HG02981 (cell line): ENCODE measurements around the gene CRISPLD2.
A peak's percentile ranks its signal among the peaks of the same experiment; 100 is the strongest.

ENCODE experiments used
- ATAC-seq: cut with Tn5 transposase; IDR thresholded peaks from one replicate; pipeline ENCODE4 v1.9.1; 2021; ENCODE audit warnings: mild to moderate bottlenecking, moderate library complexity; ENCODE audit not compliant: unreplicated experiment

Gene CRISPLD2, protein sequence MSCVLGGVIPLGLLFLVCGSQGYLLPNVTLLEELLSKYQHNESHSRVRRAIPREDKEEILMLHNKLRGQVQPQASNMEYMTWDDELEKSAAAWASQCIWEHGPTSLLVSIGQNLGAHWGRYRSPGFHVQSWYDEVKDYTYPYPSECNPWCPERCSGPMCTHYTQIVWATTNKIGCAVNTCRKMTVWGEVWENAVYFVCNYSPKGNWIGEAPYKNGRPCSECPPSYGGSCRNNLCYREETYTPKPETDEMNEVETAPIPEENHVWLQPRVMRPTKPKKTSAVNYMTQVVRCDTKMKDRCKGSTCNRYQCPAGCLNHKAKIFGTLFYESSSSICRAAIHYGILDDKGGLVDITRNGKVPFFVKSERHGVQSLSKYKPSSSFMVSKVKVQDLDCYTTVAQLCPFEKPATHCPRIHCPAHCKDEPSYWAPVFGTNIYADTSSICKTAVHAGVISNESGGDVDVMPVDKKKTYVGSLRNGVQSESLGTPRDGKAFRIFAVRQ

DNA sequence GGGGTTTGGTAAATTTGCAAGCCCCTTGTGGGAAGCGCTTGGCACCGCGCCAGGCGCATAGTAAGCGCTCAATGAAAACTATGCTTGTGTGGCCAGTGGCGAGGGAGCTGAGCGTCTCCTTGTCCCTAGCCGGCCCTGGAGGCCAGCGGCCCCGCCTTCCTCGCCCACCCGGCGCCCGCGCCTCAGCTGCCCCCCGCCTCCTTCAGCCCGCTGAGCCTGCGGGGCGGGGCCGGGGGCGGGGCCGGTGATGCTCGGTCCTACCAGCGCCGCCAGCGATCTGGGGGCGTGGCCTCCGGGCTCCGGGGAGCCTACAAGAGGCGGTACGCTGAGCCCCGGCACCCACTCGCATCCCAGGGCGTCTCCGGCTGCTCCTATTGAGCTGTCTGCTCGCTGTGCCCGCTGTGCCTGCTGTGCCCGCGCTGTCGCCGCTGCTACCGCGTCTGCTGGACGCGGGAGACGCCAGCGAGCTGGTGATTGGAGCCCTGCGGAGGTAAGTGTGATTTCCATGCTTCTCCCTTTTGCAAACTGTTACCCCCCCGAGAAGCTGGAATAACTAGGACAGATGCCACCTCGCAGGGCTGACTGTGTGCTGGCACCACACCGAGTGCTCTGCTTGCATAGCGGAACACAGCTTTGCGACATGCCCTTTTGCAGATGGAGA, at the start of gene CRISPLD2:
CRISPLD2 (plus strand) TSS at position 342 of the 661 bp plus-strand sequence. CDS start 18,511 bp downstream, outside the sequence.
- peak; percentile 57 for ATAC-seq

GRCh38 chr16:84773312-84773711, 46.5 kb upstream of the CRISPLD2 start:
- no peak for ATAC-seq

GRCh38 chr16:84774810-84775209, 45.0 kb upstream of the CRISPLD2 start:
- ATAC-seq = no peak

DNA sequence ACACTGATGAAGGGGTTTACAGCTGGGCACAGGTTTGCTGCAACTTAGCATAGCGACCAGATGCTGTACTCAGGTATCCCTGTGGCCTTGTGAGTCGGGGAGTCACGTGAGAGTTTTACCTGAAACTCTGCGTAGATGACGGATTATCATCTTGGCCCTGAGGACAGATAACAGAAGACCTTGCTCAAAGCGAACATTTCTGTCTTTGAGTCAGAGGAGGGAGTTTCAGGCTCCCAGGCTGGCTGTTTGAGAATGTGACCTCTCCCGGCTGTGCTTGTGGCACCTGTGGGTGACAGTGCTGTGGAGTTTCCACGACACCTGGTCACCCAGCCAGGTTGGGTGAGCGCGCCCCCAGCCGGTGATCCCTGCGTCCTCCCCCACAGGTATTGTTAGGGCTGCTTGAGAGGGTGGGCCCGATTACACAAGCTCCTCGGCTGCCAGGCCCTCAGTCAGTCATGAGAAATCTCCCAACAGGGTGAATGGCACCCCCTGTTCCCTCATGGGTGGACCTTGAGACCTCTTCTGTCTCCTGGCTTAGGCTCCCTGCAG, 44.4 kb upstream of the CRISPLD2 start:
- no peak for ATAC-seq

DNA sequence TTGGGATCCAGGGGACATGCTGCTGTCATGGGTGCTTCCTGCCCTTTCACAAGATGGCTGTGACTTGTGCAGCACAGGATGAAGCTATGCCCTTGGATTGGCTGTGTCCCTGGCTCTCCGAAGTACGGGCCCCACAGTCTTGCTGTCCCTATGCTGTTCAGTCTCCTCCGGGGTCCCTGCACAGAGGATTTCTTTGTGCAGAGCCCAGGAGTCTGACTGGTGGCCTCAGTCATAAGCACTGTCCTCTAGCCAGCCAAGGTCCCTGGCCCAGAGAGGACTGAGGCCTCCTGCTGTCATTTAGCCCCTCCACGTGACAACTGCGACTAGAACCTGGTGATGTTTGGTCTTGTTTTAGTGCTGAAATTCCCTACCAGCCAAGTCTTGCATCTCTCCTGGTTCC, 42.4 kb upstream of the CRISPLD2 start:
- ATAC-seq = no peak

GRCh38 chr16:84778720-84779119, 41.1 kb upstream of the CRISPLD2 start:
- no peak for ATAC-seq

GRCh38 chr16:84780063-84780462, 39.7 kb upstream of the CRISPLD2 start:
- ATAC-seq = no peak

- ATAC-seq = no peak
Observed at GRCh38 chr16:84780544-84781376, 39.0 kb upstream of the CRISPLD2 start.

DNA sequence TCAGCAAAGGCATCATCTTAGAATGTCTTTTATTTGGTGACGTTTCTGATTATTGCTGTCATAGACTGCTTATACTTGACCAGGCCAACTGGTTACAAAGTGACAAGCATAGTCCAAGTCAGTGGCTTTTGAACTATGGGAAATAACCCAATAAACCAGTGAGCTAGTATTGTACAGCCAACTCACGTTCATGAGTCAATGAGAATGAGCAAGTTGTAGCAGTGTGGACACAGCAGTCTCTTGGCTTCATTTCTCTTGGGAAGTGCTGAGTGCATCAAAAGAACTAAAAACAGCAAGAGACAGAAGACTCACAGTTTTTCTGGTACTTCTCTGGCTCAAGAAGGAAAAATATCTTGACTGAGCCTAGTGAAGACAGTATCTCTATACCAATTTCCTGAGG, 36.9 kb upstream of the CRISPLD2 start:
- ATAC-seq = no peak

DNA sequence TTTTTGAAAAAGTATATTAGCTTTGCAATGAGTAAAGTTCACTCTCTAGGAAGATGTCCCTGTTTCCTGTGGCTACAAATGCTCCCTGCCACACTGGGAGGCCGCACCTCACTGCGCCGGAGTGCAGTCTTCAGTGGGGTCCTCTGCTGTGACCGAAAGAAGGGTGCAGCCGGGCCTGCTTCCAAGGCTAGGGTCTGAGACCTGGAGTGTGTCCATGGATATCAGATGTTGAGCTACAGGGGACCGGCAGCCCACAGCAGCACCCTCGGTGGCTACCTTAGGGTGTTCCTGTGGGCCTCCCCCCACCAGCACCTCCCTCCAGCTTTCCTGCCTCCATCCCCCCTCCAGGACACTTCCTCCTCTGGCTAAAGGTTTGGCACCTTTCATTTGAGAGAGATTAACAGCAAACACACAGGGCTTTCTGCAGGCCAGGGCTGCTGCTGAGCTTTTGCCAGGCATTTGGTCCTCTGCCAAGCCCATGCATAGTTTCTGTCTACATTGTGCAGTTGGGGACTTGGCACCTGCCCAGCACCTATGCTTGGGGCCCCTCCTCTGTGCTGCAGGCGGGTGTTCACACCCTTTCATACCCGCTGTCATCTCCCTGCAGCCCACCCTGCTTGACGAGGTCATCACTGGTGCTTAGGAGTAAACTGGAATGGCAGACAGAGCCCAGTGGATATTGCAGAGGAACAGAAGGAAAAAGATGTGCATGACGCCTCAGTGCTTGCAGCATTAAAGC, 33.8 kb upstream of the CRISPLD2 start:
- ATAC-seq = no peak

DNA sequence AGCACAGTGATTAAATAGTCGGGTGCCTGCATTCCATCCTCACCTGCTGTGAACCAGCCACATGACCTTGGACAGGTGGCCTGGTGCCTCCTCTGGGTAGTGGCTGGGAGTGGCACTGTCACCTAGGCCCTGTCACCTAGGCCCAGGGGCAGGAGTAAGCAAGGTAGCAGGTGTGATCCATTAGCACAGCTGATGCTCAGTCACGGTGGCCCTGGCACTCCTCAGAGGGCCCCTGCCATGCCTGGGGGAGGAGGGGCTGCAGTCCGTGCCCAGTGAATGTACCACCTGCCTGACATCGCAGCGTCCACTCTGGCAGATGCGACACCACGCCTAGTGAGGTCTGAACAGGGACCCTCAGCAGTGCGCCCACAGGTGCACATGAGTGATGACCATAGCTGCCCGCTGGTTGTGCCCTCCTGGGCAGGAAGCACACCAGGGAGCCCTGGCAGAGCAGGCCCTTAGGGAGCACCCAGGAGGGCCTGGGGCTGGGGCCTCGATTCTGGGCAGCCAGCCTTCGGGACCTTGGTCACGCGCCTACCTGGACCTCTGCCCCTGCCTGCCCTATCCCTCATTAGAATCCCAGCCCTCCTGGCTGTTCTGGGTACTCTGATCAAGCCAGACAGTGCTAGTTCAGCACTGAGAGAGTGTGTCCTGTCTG, 33.1 kb upstream of the CRISPLD2 start:
- ATAC-seq = no peak

DNA sequence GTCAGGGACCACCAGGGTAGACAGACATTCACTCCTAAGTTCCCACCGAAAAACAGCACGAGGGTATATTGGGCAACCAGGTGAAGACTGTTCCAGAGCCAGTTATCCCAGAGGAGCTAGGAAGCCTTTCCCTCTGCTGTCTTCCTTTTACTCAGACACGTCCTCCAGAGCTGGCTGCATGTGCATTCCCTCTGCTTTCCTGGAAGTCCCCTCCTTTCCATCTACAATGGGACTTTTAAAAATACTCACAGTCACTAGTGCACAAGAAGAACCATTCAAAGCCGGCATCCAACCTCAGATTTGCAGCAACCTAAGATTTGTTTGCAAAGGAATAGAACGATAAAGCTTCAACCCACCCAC, 32.5 kb upstream of the CRISPLD2 start:
- no peak for ATAC-seq

GRCh38 chr16:84788920-84789391, 30.8 kb upstream of the CRISPLD2 start:
- ATAC-seq = no peak

DNA sequence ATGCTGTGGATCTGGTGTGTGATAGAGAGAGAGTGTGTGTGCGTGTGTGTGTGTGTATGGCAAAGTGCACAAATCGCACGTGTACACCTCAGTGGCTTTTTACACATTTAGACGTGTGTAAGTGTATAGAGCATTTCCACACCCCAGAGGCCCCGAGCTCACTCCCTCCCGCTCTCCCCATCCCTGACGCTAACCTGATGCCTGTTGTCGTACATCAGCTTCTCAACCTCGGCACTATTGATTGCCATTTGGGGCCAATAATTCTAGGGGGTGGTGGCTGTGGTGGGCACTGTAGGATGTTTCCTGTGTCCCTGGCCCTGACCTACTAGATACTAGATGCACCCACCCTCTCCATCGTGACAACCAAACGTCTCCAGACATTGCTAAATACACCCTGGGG, 30.4 kb upstream of the CRISPLD2 start:
- ATAC-seq = no peak

- ATAC-seq = no peak
Observed at GRCh38 chr16:84790301-84790700, 29.5 kb upstream of the CRISPLD2 start.

DNA sequence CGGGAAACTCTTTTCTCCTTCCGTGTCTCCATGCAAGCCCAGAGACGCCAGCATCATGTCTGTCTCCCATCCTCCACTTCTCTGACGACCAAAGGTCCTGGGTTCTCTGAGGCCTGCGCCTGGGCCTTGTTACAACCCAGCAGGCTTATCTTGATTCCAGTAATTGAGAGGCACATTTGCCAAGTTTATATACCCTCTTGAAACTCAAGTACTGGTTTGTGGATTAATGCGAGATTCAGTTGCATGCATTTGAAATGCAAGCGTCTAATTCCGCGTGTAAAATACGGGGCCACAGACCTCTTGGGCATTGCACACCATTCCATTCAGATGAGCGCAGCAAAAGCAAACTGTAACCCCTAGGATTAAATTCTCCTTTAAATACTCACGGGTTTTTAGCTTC, 28.7 kb upstream of the CRISPLD2 start:
- ATAC-seq = no peak

GRCh38 chr16:84791501-84791900, 28.3 kb upstream of the CRISPLD2 start:
- no peak for ATAC-seq

DNA sequence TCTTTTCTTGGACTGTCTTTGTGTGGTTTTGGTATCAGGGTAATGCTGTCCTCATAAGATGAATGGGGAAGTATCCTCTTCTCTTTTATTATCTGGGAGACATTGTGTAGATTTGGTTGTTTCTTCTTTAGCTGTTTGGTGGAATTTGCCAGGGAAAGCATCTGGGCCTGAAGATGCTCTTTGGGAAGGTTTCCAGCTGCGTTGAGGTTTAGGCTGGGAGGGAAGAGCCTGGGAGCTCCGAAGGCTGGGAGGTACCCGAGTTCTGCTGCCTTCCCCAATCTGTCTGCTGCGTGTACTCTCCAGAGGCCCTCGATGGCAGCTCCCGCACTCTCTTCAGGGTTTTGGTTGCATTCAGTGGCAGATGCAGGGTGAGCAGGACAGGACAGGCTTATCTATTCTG, 25.6 kb upstream of the CRISPLD2 start:
- ATAC-seq = no peak

DNA sequence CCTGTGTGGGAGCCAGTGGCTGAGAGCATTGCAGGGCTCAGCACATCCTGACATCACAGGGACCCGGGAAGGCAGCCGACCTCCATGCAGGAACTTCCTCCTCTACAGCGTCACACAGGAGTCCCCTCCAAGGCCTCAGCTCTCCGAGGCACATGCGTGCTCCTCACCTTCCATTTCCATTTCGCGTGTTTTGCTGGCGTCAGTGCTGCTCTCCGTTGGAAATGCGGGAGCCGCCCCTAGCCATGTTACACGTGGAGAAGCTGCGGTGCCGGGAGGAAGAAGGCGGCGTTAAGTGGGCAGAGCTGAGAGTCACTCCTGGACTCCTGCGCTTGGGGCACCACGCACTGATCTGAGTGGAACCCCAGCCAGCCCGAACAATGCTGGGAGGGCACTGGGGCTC, 25.2 kb upstream of the CRISPLD2 start:
- no peak for ATAC-seq
